HTERT RPE-1 (cell line): ENCODE results near the gene KATNB1.
"Not testable (repeated sequence)": the region's sequence is repeated elsewhere in the genome, so short reads cannot be mapped to it uniquely, and the experiment has no call there.

Experiments used
- in situ Hi-C: fragments of 300-500 bp; cut with MboI; formaldehyde crosslinking; loops from 4 replicates; pipeline ENCODE4 v1.14.3; 2020; ENCODE audit warnings: low sequenced_read_pairs

The KATNB1 gene

DNA sequence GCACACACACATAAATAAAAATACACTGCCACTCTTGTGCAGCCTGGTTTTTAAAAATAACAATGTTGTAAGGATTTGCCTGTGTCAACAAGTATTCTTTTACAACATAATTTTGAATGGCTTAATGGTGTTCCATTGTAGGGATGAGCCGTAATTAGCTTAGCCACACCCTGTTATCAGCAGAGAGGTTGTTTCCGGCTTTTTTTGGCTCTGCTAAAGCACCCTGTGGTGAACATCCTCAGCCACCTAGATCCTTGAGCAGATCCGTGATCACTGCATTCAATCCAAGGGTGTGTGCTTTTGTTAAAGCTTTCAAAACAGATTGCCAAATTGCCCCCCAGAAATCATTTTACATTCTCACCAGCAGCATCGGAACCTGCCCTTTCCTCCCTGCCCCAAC lies 7.0 kb downstream of the KATNB1 start:
- in situ Hi-C loops, result no loop called here

GRCh38 chr16:57743458-57743857 lies 7.9 kb downstream of the KATNB1 start:
- in situ Hi-C loops, result no loop called here

DNA sequence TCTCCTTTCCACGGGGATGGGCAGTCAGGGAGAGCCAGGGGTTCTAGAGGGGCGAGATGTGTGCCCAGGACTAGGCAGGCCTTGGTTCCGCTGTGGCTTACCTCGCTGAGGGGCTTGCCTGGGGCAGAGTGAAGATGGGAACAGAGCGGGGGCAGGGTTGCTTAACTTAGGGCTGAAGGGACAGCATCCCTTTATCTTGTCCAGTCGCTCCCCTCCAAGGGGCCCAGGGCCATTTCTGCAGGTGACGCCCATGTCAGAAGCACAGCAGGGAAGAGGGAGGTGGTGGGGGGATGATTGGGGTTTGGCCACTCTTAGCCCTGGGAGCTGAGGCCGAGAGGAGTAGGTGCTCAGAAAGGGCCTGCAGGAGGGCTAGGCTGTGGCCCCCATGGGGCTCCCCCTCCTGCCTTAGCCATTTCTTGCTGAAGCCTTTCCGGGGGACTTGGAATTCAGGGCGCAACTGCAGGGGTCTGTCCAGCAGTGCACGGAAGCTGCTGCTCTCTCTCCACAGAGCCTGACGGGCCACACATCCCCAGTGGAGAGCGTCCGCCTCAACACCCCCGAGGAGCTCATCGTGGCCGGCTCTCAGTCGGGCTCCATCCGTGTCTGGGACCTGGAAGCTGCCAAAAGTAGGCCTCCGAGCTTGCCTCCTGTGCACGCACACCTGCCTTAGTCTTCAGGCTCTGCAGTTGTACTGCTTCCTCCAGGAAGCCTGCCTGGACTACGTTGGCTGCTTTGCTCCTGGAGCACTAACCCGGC lies 8.5 kb downstream of the KATNB1 start:
- in situ Hi-C loops, result no loop called here

- in situ Hi-C loops, result no loop called here
These were observed 9.0 kb downstream of the KATNB1 start for GRCh38 chr16:57744642-57744903.

- in situ Hi-C loops, result no loop called here
These were observed 10.2 kb downstream of the KATNB1 start for GRCh38 chr16:57745768-57746167.

DNA sequence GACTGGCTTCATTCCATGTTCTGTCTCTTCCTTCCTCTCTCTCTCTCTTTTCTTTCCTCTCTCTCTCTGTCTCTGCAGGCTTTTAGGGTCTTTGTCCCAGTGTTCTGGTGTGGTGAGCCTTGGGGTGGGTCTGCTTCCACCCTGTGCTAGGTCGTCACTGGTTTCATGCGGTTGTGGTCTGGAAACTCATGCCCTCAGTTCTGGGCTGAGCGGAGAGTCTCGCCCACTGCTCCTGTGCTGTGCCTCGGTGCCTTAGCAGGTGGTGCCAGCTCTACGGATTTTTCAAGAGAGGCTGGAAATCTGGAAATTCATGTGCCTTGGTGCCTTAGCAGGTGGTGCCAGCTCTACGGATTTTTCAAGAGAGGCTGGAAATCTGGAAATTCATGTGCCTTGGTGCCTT lies 10.7 kb downstream of the KATNB1 start:
- in situ Hi-C loops, result not testable (repeated sequence)

GRCh38 chr16:57747091-57747490 lies 11.5 kb downstream of the KATNB1 start:
- in situ Hi-C loops, result no loop called here

DNA sequence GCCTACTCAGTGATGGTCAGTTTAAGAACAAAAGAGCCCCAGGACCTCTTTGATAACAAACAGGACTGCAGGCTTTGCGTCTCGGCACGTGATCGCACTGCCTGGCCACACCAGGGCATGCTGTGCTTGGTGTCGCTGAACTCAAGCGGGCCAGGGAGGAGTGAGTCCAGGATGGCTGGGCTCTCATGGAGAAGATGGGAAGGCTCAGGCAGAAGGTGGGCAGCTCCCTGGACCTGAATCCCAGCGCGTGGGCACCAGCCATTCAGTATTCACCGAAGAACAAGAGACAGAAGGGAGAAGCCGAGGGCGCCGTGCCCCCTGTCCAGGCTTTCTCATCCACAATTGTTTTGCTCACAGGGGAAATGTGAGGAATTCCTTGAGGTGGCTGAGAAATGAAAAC lies 11.9 kb downstream of the KATNB1 start:
- in situ Hi-C loops, result no loop called here

- in situ Hi-C loops, result no loop called here
These were observed 12.4 kb downstream of the KATNB1 start for GRCh38 chr16:57747996-57748395.

- in situ Hi-C loops, result no loop called here
These were observed 13.0 kb downstream of the KATNB1 start for GRCh38 chr16:57748596-57748995.

GRCh38 chr16:57749101-57749692 lies 13.6 kb downstream of the KATNB1 start:
- in situ Hi-C loops, result no loop called here

DNA sequence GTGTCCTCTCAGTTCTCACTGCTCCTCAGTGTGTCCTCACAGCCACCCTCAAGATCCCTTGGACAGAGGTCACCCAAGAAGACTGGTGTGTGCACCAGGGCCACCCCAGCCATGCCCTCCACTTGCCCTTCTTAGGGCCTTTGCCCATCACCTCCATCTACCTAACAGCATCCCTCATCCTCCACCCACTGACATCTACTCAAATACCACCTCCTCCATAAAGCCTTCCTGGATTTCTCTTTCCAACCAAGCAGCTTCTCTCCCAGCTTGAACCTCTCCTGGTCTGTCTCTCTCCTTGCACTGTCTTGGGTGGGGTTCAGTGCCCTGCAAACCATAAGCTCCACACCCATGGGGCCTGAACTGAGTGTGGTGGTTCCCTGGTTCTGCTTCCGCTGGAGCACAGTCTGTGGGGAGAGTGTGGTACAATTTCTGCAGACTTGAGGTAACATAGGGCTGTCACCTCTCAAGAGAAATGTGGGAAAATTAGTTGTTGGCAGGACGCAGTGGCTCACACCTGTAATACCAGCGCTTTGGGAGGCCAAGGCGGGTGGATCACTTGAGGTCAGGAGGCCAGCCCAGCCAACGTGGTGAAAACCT lies 14.4 kb downstream of the KATNB1 start:
- in situ Hi-C loops, result no loop called here

GRCh38 chr16:57750796-57751538 lies 15.4 kb downstream of the KATNB1 start:
- in situ Hi-C loops, result no loop called here

- in situ Hi-C loops, result no loop called here
These were observed 16.1 kb downstream of the KATNB1 start for GRCh38 chr16:57751539-57752202.

- in situ Hi-C loops, result no loop called here
These were observed 16.6 kb downstream of the KATNB1 start for GRCh38 chr16:57752203-57752580.

GRCh38 chr16:57752581-57753447 lies 17.2 kb downstream of the KATNB1 start:
- in situ Hi-C loops, result no loop called here

- in situ Hi-C loops, result no loop called here
These were observed 18.1 kb downstream of the KATNB1 start for GRCh38 chr16:57753448-57754353.

DNA sequence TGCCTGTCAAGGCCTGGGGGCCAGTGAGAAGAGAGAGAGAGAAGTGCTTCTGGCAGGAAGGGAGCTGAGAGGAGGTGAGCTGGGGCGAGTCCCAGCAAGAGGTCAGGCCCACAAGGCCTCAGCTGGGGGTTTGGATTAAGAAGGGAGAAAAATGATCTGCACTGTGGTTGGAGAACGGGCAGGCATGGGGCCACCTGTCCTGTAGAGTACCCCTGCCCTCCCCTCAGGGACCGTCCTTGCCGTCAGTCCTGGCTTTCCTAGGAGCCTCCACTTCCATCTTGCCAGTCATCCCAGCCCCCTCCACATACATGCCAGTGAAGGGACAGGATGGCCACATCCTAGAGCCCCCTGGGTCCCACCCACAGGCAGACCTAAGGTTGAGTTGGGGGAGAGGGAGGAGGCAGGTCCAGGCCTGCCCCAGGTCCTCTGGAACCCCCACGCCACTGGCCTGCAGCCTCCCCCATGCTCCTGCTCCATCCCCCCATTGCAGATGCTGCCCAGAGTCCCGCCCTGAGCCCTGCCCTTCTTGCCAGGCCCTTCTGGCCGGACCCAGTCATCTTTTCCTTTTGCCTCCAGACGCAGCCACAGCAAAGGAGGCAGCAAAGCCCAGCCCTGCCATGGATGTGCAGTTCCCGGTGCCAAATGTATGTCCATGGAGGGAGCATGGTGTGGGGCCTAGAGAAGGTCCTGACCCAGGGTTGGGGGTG lies 18.9 kb downstream of the KATNB1 start:
- in situ Hi-C loops, result no loop called here
